Prostate gland (tissue), 2 donors: ENCODE measurements around the gene SHISAL2B. TPM values are rescaled to one million over a fixed set of nuclear protein-coding genes. Genes with fewer than 3 reads are reported as not detected.

Source experiments
- DNase-seq: peaks from one replicate; pipeline ENCODE4 v3.0.0-alpha.2; 2019; ENCODE audit warnings: low spot score
- H3K27ac ChIP-seq, 2 donors: fragments of 200-600 bp; sonication (generic); 2 replicates each; pipeline ENCODE4 v1.5.1; 2017 to 2019
- H3K27me3 ChIP-seq: fragments of 200-600 bp; sonication (generic); replicated peaks from 2 replicates; pipeline ENCODE4 v1.5.1; 2019; ENCODE audit not compliant: insufficient read depth
- H3K36me3 ChIP-seq, 2 donors: fragments of 200-600 bp; sonication (generic); 1 replicate in 1 of 2; 2 replicates in 1 of 2; pipeline versions ENCODE4 v1.5.1 to v1.8.1; 2017 to 2019
- H3K4me1 ChIP-seq: fragments of 200-600 bp; sonication (generic); replicated peaks from 2 replicates; pipeline ENCODE4 v1.5.1; 2019
- H3K4me3 ChIP-seq, 2 donors: fragments of 200-600 bp; sonication (generic); 2 replicates each; pipeline ENCODE4 v1.5.1; 2017 to 2019
- H3K9me3 ChIP-seq: fragments of 200-600 bp; sonication (generic); 2 replicates; pipeline ENCODE4 v1.5.1; 2017
- CTCF ChIP-seq, 4 experiments: fragments of 200-600 bp in 2 of 4; fragments of 450-650 bp in 2 of 4; sonication (generic) in 2 of 4; IDR thresholded peaks; 1 replicate in 3 of 4; 2 replicates in 1 of 4; pipeline ENCODE4 v1.5.1; 2016 to 2019; ENCODE audit warnings: antibody characterized with exemption in 4 of 4, mild to moderate bottlenecking in 2 of 4, moderate library complexity in 2 of 4
- POLR2A ChIP-seq: fragments of 450-650 bp; IDR thresholded peaks from one replicate; pipeline ENCODE4 v1.6.1; 2016; ENCODE audit warnings: antibody characterized with exemption, mild to moderate bottlenecking
- POLR2AphosphoS5 ChIP-seq: sonication (generic); formaldehyde crosslinking; IDR thresholded peaks from one replicate; pipeline ENCODE4 v1.6.1; 2017; ENCODE audit warnings: antibody characterized with exemption
- WGBS: methylation state at CpG from one replicate; pipeline ENCODE4 v1.1.5; 2018; 5-methylcytosine and 5-hydroxymethylcytosine counted together
- intact Hi-C: fragments of 100-400 bp; cut with DNase I; formaldehyde crosslinking; loops from one replicate; pipeline ENCODE4 v1.14.2; 2022
- total RNA-seq, 2 donors: library from RNA; depleted of rRNA; stranded (reverse); fragments of >200 nt; gene quantifications; one replicate each; pipeline ENCODE4 v1.1.0, GENCODE V29; 2016

SHISAL2B gene
- total RNA-seq, 2 donors from 2014 or later, result not detected

GRCh38 chr5:64742411-64742810, 52.1 kb downstream of the SHISAL2B start:
- H3K36me3 ChIP-seq, result no peaks in the 10 kb centered on the region
- TF ChIP-seq CTCF (IDR thresholded peaks at IDR 0.05) (no peak), POLR2AphosphoS5 (no peak), POLR2A (no peak)
- intact Hi-C loops, result no loop called here

GRCh38 chr5:64742821-64743220, 52.5 kb downstream of the SHISAL2B start:
- Histone ChIP-seq H3K27me3 (no peaks in the 10 kb centered on the region), H3K36me3 (no peaks in the 10 kb centered on the region), H3K27ac (no peak overlapping the region), H3K9me3 (no peaks in the 10 kb centered on the region), H3K4me1 (no peaks in the 10 kb centered on the region), H3K4me3 (no peak overlapping the region)
- no peak for TF ChIP-seq POLR2A
- TF ChIP-seq POLR2AphosphoS5, result no peak
- no peak for TF ChIP-seq CTCF (IDR thresholded peaks at IDR 0.05)
- DNase-seq, result no peak
- intact Hi-C loops, result no loop called here

More at GRCh38 chr5:64742411-64742810, 52.1 kb downstream of the SHISAL2B start:
- H3K4me3 ChIP-seq, result no peak overlapping the region
- DNase-seq, result no peak
- no peak overlapping the region for H3K27ac ChIP-seq
- no peaks in the 10 kb centered on the region for H3K9me3 ChIP-seq
- H3K27me3 ChIP-seq, result no peaks in the 10 kb centered on the region
- H3K4me1 ChIP-seq, result no peaks in the 10 kb centered on the region
- WGBS, result 82% methylated on average over 1 of the region's 1 CpG

- no peaks in the 10 kb centered on the region for H3K36me3 ChIP-seq
- no peaks in the 10 kb centered on the region for H3K27me3 ChIP-seq
- DNase-seq, result no peak
- H3K9me3 ChIP-seq, result no peaks in the 10 kb centered on the region
- 91% methylated on average over 1 of the region's 1 CpG for WGBS
- intact Hi-C loops, result no loop called here
- TF ChIP-seq POLR2A, result no peak
- TF ChIP-seq POLR2AphosphoS5, result no peak
- no peak for TF ChIP-seq CTCF (IDR thresholded peaks at IDR 0.05)
- H3K27ac ChIP-seq, result no peak overlapping the region
- no peaks in the 10 kb centered on the region for H3K4me1 ChIP-seq
- no peak overlapping the region for H3K4me3 ChIP-seq
Measured at GRCh38 chr5:64744914-64745313, 54.6 kb downstream of the SHISAL2B start.

- Histone ChIP-seq H3K4me3 (no peak overlapping the region), H3K9me3 (no peaks in the 10 kb centered on the region), H3K27ac (no peak overlapping the region), H3K36me3 (no peaks in the 10 kb centered on the region), H3K4me1 (no peaks in the 10 kb centered on the region), H3K27me3 (no peaks in the 10 kb centered on the region)
- WGBS, result 97% methylated on average over 1 of the region's 1 CpG
- no peak for TF ChIP-seq POLR2A
- TF ChIP-seq CTCF (IDR thresholded peaks at IDR 0.05), result no peak
- no peak for TF ChIP-seq POLR2AphosphoS5
- DNase-seq, result no peak
- intact Hi-C loops, result no loop called here
Measured at GRCh38 chr5:64746446-64746845, 56.1 kb downstream of the SHISAL2B start.

GRCh38 chr5:64749385-64749784, 59.1 kb downstream of the SHISAL2B start:
- Histone ChIP-seq H3K27me3 (no peaks in the 10 kb centered on the region), H3K4me1 (no peaks in the 10 kb centered on the region), H3K9me3 (no peaks in the 10 kb centered on the region), H3K36me3 (no peaks in the 10 kb centered on the region), H3K4me3 (no peak overlapping the region), H3K27ac (no peak overlapping the region)
- WGBS, result 79% methylated on average over 4 of the region's 4 CpGs
- DNase-seq, result no peak
- TF ChIP-seq POLR2AphosphoS5, result no peak
- no peak for TF ChIP-seq POLR2A
- no peak for TF ChIP-seq CTCF (IDR thresholded peaks at IDR 0.05)
- intact Hi-C loops, result no loop called here
